Activated CD8-positive, alpha-beta T cell treated with anti-CD3 and anti-CD28 coated beads for 36 hours (primary cell): ENCODE data around the gene ABHD14A. TPM values are rescaled to one million over a fixed set of nuclear protein-coding genes. Genes with fewer than 3 reads are reported as not detected.

Source experiments
- ATAC-seq: fragments of 200-7000 bp; cut with Tn5 transposase; one replicate; pipeline ENCODE4 v1.10.0; 2021; ENCODE audit warnings: mild to moderate bottlenecking, moderate library complexity
- CTCF ChIA-PET: fragments of 350-600 bp; sonication (Branson Sonifier 250); formaldehyde crosslinking; loops from one replicate; lab custom pipeline; 2021; ENCODE audit warnings: antibody characterized with exemption; lab: Charles Lee
- POLR2A ChIA-PET: fragments of 350-600 bp; sonication (Branson Sonifier 250); formaldehyde crosslinking; loops from one replicate; lab custom pipeline; 2021; ENCODE audit warnings: antibody characterized with exemption; lab: Charles Lee
- DNase-seq: peaks from one replicate; pipeline ENCODE4 v3.0.0-alpha.2; 2020
- H3K27ac Mint-ChIP-seq: one replicate; pipeline ENCODE4 v1.8.0; 2021; ENCODE audit warnings: mild to moderate bottlenecking, mixed read lengths
- H3K27me3 Mint-ChIP-seq: one replicate; pipeline ENCODE4 v1.8.0; 2021; ENCODE audit warnings: mixed read lengths
- H3K36me3 Mint-ChIP-seq: one replicate; pipeline ENCODE4 v1.8.0; 2021; ENCODE audit warnings: low read depth, mixed read lengths
- H3K4me1 Mint-ChIP-seq: one replicate; pipeline ENCODE4 v1.8.0; 2021; ENCODE audit warnings: low read depth, mixed read lengths
- H3K4me3 Mint-ChIP-seq: one replicate; pipeline ENCODE4 v1.8.0; 2021; ENCODE audit warnings: mild to moderate bottlenecking, moderate library complexity, mixed read lengths
- H3K9me3 Mint-ChIP-seq: one replicate; pipeline ENCODE4 v1.8.0; 2021; ENCODE audit warnings: mixed read lengths
- intact Hi-C: fragments of 100-400 bp; cut with micrococcal nuclease; formaldehyde crosslinking; loops from one replicate; pipeline ENCODE4 v1.10.0; 2022
- total RNA-seq, 2 experiments: library from RNA; stranded (reverse); gene quantifications; one replicate each; pipeline ENCODE4 v1.2.3, GENCODE V29; 2021
- TF ChIP-seq, protein P1 (sequence below): fragments of 200-600 bp; IDR thresholded peaks from one replicate; pipeline ENCODE4 v1.8.0; 2022; ENCODE audit warnings: antibody characterized with exemption, mild to moderate bottlenecking

The ABHD14A gene
- total RNA-seq, 2 experiments from 2014 or later: 8.9 to 9.5 TPM

- Mint-ChIP-seq H3K4me1 (peaks cover 6% of the 10 kb centered on the region), H3K36me3 (peaks cover 3% of the 10 kb centered on the region), H3K27ac (no peak overlapping the region), H3K4me3 (no peak overlapping the region), H3K27me3 (peaks cover 28% of the 10 kb centered on the region), H3K9me3 (no peaks in the 10 kb centered on the region)
- CTCF ChIA-PET: interaction anchor here (1.3 to 1.8 kb wide), 3 partner anchors 8 to 25 kb away, joined by 5 to 10 read pairs (median 5); partner anchors contain the start of genes ABHD14B and ACY1
- DNase-seq (no peak), ATAC-seq (no peak)
- POLR2A ChIA-PET: interaction anchor here (0.6 to 1.4 kb wide), 5 partner anchors 11 to 38 kb away, joined by 3 to 8 read pairs (median 5); partner anchors contain the start of gene ABHD14B
- intact Hi-C loops: no loop called here
- TF ChIP-seq, protein P1, sequence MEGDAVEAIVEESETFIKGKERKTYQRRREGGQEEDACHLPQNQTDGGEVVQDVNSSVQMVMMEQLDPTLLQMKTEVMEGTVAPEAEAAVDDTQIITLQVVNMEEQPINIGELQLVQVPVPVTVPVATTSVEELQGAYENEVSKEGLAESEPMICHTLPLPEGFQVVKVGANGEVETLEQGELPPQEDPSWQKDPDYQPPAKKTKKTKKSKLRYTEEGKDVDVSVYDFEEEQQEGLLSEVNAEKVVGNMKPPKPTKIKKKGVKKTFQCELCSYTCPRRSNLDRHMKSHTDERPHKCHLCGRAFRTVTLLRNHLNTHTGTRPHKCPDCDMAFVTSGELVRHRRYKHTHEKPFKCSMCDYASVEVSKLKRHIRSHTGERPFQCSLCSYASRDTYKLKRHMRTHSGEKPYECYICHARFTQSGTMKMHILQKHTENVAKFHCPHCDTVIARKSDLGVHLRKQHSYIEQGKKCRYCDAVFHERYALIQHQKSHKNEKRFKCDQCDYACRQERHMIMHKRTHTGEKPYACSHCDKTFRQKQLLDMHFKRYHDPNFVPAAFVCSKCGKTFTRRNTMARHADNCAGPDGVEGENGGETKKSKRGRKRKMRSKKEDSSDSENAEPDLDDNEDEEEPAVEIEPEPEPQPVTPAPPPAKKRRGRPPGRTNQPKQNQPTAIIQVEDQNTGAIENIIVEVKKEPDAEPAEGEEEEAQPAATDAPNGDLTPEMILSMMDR: no peak
These were observed 17.2 kb upstream of the ABHD14A start for GRCh38 chr3:51957520-51958205.

GRCh38 chr3:51958603-51959521 lies 16.0 kb upstream of the ABHD14A start:
- no peak for DNase-seq
- H3K27ac Mint-ChIP-seq: no peak overlapping the region
- CTCF ChIA-PET: interaction anchor here (1.5 to 1.8 kb wide), 3 partner anchors 7 to 15 kb away, joined by 3 to 10 read pairs (median 5); partner anchors contain the start of gene ABHD14B
- no peak overlapping the region for H3K4me3 Mint-ChIP-seq
- POLR2A ChIA-PET: interaction anchor here (1.3 kb wide), 1 partner anchor 15 kb away, joined by 3 read pairs; the partner anchor contains the start of gene ABHD14B
- peaks cover 22% of the 10 kb centered on the region for H3K27me3 Mint-ChIP-seq
- intact Hi-C loops: no loop called here
- TF ChIP-seq, protein P1: no peak
- no peaks in the 10 kb centered on the region for H3K9me3 Mint-ChIP-seq
- ATAC-seq: no peak
- peaks cover 6% of the 10 kb centered on the region for H3K4me1 Mint-ChIP-seq
- peaks cover 3% of the 10 kb centered on the region for H3K36me3 Mint-ChIP-seq

DNA sequence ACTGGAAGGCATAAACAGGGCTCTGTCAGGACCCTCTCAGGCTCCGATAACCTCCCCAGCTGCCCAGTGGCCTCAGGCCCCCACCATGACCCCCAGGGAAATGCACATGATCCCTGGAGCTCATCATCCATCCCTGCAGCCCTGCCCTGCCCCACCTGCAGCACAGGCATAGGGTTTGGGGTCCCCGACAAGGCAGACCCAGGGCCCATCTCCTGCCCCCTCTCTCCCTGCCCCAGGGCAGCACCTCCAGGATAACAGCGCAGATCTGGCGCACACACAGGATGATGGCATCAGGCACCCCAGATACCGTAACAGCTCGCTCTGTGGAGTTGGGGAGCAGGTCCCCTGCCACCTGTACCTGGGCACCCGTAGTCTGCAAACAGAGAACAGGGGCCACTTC lies 15.2 kb upstream of the ABHD14A start:
- CTCF ChIA-PET: interaction anchor here (1.5 kb wide), 1 partner anchor 13 kb away, joined by 3 read pairs; no protein-coding TSS in a partner anchor
- Mint-ChIP-seq H3K4me3 (no peak overlapping the region), H3K27me3 (peaks cover 16% of the 10 kb centered on the region), H3K27ac (no peak overlapping the region), H3K9me3 (no peaks in the 10 kb centered on the region), H3K36me3 (peaks cover 3% of the 10 kb centered on the region), H3K4me1 (peaks cover 6% of the 10 kb centered on the region)
- intact Hi-C loops: no loop called here
- TF ChIP-seq, protein P1: no peak
- ATAC-seq (no peak), DNase-seq (no peak)
- POLR2A ChIA-PET: interaction anchor here (1.3 kb wide), 1 partner anchor 14 kb away, joined by 3 read pairs; the partner anchor contains the start of gene ABHD14B

DNA sequence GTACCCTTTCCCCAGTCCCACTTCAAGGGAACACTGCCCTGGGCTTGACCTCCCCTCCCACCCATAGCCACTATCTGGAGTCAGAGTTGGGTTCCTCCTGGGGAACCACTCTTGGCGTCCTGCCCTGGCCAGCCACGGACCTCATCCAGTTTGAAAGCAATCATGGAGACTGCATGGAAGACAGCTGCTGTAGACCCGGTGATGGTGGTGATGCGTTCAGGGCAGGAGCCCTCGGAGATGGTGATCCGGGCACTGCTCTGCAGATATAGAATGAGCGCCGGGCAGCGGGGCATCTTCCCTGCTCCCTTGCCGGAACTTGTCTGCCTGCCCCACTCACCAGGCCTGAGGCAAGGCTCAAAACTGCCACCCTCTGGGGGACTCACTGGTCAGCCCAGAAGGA lies 14.5 kb upstream of the ABHD14A start:
- no peak for DNase-seq
- H3K36me3 Mint-ChIP-seq: peaks cover 3% of the 10 kb centered on the region
- peaks cover 9% of the 10 kb centered on the region for H3K27me3 Mint-ChIP-seq
- peaks cover 6% of the 10 kb centered on the region for H3K4me1 Mint-ChIP-seq
- CTCF ChIA-PET: interaction anchor here (1.5 kb wide), 1 partner anchor 12 kb away, joined by 3 read pairs; no protein-coding TSS in a partner anchor
- H3K4me3 Mint-ChIP-seq: no peak overlapping the region
- TF ChIP-seq, protein P1: no peak
- POLR2A ChIA-PET: interaction anchor here (1.3 kb wide), 1 partner anchor 13 kb away, joined by 3 read pairs; the partner anchor contains the start of gene ABHD14B
- ATAC-seq: no peak
- intact Hi-C loops: no loop called here
- no peaks in the 10 kb centered on the region for H3K9me3 Mint-ChIP-seq
- no peak overlapping the region for H3K27ac Mint-ChIP-seq
